ENCODE measurements around the gene ZFPM1. TPM values are rescaled to one million over a fixed set of nuclear protein-coding genes. Genes with fewer than 3 reads are reported as not detected.

The ZFPM1 gene
- total RNA-seq, 2 donors from 2014 or later: 10.9 to 11.4 TPM

DNA sequence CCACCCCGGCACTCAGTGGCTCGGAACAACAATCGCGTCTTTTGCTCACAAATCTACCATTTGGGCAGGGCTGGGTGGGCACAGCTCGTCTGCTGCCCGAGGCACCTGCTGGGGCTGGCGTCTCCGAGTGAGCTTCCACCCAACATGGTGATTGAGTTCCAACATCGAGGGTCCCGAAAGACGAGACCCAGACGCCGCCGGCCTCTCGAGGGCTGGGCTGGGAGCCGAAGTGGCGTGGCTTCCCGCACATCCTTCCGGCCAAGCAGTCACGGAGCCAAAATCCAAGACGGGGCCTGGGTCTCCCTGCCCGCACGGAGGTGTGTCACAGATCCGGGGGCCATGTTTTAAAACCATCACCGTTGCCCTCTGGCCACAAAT is 7.5 kb upstream of the ZFPM1 start:
- TF ChIP-seq POLR2A (IDR thresholded peaks at IDR 0.05): no peak
- TF ChIP-seq, protein P1, sequence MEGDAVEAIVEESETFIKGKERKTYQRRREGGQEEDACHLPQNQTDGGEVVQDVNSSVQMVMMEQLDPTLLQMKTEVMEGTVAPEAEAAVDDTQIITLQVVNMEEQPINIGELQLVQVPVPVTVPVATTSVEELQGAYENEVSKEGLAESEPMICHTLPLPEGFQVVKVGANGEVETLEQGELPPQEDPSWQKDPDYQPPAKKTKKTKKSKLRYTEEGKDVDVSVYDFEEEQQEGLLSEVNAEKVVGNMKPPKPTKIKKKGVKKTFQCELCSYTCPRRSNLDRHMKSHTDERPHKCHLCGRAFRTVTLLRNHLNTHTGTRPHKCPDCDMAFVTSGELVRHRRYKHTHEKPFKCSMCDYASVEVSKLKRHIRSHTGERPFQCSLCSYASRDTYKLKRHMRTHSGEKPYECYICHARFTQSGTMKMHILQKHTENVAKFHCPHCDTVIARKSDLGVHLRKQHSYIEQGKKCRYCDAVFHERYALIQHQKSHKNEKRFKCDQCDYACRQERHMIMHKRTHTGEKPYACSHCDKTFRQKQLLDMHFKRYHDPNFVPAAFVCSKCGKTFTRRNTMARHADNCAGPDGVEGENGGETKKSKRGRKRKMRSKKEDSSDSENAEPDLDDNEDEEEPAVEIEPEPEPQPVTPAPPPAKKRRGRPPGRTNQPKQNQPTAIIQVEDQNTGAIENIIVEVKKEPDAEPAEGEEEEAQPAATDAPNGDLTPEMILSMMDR (IDR thresholded peaks at IDR 0.05): no peak
- Histone ChIP-seq H3K4me1 (peaks cover 19% of the 10 kb centered on the region), H3K27ac (no peak overlapping the region), H3K27me3 (no peaks in the 10 kb centered on the region), H3K9me3 (no peaks in the 10 kb centered on the region), H3K36me3 (replicated peaks in 1 of 2; ENCODE audit: insufficient read depth in 1 of 2, low read depth in 2 of 2) (no peaks in the 10 kb centered on the region), H3K4me3 (no peak overlapping the region)
- intact Hi-C loops (cut with DNase I): no loop called here
- 81 to 86% methylated on average over 22 to 25 of the region's 25 CpGs for WGBS, 2 donors
- DNase-seq (no peak), ATAC-seq (no peak)

DNA sequence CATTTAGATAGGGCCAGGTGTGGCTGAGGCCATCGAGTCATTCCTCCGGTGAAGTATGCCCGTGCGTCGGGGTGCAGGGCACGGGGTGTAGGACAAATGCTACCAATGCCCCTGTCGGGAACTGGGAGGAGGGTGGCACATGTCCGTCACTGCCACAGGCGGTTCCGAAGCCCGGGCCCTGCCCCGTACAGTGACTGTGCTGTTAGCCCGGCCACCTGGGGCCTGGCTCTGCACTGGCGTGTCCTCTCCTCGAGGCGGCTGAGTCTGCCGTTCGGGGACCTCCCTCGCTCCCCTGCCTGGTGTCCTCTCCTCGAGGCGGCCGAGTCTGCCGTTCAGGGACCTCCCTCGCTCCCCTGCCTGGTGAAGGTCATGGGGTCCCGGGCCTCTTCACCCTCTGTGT is 7.0 kb upstream of the ZFPM1 start:
- ATAC-seq (no peak), DNase-seq (no peak)
- intact Hi-C loops (cut with DNase I): no loop called here
- peaks cover 19% of the 10 kb centered on the region for H3K4me1 ChIP-seq
- no peaks in the 10 kb centered on the region for H3K27me3 ChIP-seq
- WGBS, 2 donors: 88 to 89% methylated on average over 12 to 25 of the region's 25 CpGs
- no peaks in the 10 kb centered on the region for H3K36me3 ChIP-seq (replicated peaks in 1 of 2; ENCODE audit: insufficient read depth in 1 of 2, low read depth in 2 of 2)
- TF ChIP-seq, protein P1 (IDR thresholded peaks at IDR 0.05): no peak
- no peak for TF ChIP-seq POLR2A (IDR thresholded peaks at IDR 0.05)
- no peaks in the 10 kb centered on the region for H3K9me3 ChIP-seq
- no peak overlapping the region for H3K4me3 ChIP-seq
- H3K27ac ChIP-seq: no peak overlapping the region

DNA sequence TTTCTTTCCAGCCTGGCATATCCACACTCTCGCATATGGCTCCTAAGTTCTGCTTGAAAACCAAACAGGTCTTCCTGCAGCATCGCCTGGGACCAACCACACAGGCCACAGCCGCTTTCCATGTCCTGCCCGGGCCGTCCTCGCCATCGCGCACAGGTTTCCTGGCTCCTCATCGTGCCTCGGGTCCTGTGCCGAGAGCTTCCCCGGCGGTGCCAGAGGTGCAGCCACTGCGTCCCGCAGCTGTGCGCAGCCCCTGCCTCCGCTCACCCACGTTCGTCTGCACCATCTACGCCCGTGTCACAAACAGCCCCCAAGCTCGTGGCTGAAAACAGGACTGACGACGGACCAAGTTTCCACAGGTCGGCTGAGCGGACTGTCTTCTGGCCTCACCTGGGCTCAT is 6.3 kb upstream of the ZFPM1 start:
- H3K9me3 ChIP-seq: no peaks in the 10 kb centered on the region
- TF ChIP-seq POLR2A (IDR thresholded peaks at IDR 0.05): no peak
- TF ChIP-seq, protein P1 (IDR thresholded peaks at IDR 0.05): no peak
- no peak overlapping the region for H3K4me3 ChIP-seq
- ATAC-seq: no peak
- no peak overlapping the region for H3K27ac ChIP-seq
- DNase-seq: no peak
- 92 to 95% methylated on average over 23 to 26 of the region's 26 CpGs for WGBS, 2 donors
- H3K27me3 ChIP-seq: no peaks in the 10 kb centered on the region
- intact Hi-C loops (cut with DNase I): no loop called here
- H3K36me3 ChIP-seq (replicated peaks in 1 of 2; ENCODE audit: insufficient read depth in 1 of 2, low read depth in 2 of 2): no peaks in the 10 kb centered on the region
- H3K4me1 ChIP-seq: peaks cover 19% of the 10 kb centered on the region

DNA sequence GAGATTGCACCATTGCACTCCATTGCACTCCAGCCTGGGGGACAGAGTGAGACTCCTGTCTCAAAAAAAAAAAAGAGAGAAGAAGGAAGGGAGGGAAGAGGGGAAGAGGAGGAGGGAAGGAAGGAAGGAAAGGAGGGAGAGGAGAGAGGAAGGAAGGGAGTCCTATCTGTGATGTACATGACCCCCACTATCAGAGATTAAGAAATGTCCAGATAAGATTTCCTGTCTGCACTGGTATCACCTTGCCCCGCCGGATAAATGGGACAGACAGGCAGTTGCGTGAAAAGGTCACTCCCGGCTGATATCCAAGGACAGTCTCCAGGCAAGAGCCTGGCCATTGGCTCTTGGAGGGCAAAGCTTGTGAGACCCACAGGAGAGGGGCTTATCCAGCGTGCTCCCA is 5.2 kb upstream of the ZFPM1 start:
- DNase-seq (no peak), ATAC-seq (no peak)
- Histone ChIP-seq H3K36me3 (replicated peaks in 1 of 2; ENCODE audit: insufficient read depth in 1 of 2, low read depth in 2 of 2) (no peaks in the 10 kb centered on the region), H3K4me3 (no peak overlapping the region), H3K27ac (no peak overlapping the region), H3K9me3 (no peaks in the 10 kb centered on the region), H3K27me3 (no peaks in the 10 kb centered on the region), H3K4me1 (peaks cover 22% of the 10 kb centered on the region)
- intact Hi-C loops (cut with DNase I): no loop called here
- TF ChIP-seq, protein P1 (IDR thresholded peaks at IDR 0.05): no peak
- TF ChIP-seq POLR2A (IDR thresholded peaks at IDR 0.05): no peak
- 40 to 47% methylated on average over 4 to 5 of the region's 5 CpGs for WGBS, 2 donors

DNA sequence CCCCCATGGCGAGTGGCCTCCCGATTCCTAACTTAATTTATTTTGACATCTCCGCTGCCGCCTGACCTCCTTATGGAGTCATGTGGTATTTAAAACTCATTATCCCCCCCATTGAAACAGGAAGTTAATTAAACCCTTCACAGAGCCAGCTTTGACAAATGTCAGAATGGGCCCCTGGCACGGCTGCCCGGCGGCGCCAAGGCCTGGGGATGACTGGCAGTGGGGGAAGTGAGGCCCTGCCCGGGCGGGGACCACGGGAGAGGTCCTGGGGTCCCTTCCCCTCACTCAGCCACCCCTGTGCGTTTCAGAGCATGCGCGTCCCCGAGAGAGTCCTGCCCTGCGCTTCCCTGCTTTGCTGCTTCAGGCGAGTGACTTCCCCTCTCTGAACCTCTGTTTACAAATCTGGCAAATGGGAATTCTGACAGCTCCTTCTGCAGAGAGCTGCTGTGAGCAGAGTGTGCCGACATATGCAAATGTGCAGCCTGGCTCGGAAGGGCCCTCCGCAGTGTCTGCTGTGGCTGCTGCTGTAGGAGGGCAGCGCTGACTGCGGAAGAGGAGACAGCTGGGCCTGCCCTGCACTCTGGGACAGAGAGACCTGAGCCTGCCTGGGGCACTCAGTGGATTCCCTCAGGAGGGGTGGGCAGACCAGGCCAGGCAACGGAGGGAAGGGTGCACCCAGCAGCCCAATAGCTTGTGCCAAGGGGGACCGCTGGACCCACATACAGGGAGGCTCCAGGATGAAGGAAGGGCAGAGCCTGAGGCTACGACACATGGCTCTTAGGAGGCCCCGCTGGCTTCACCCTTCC is 4.4 kb upstream of the ZFPM1 start:
- no peak overlapping the region for H3K27ac ChIP-seq
- ATAC-seq: no peak
- no peak for DNase-seq
- H3K36me3 ChIP-seq (replicated peaks in 1 of 2; ENCODE audit: insufficient read depth in 1 of 2, low read depth in 2 of 2): no peaks in the 10 kb centered on the region
- TF ChIP-seq, protein P1 (IDR thresholded peaks at IDR 0.05): no peak
- no peak for TF ChIP-seq POLR2A (IDR thresholded peaks at IDR 0.05)
- H3K4me3 ChIP-seq: no peak overlapping the region
- H3K9me3 ChIP-seq: no peaks in the 10 kb centered on the region
- H3K27me3 ChIP-seq: no peaks in the 10 kb centered on the region
- intact Hi-C loops (cut with DNase I): no loop called here
- H3K4me1 ChIP-seq: peaks cover 16% of the 10 kb centered on the region
- 67 to 80% methylated on average over 20 to 25 of the region's 26 CpGs for WGBS, 2 donors

Data from body of pancreas (tissue), 4 donors.